Body of pancreas (tissue), 4 donors: ENCODE measurements around the gene DEFB131A.
"Not testable (repeated sequence)": the region's sequence is repeated elsewhere in the genome, so short reads cannot be mapped to it uniquely, and the experiment has no call there.

Experiments
- CTCF ChIP-seq, 7 experiments: fragments of 450-650 bp in 4 of 7; fragments of 200-600 bp in 3 of 7; sonication (generic) in 3 of 7; IDR thresholded peaks; one replicate each; pipeline ENCODE4 v1.5.1; 2016 to 2019; ENCODE audit warnings: antibody characterized with exemption in 7 of 7
- POLR2A ChIP-seq, 3 donors: fragments of 450-650 bp; IDR thresholded peaks; one replicate each; pipeline ENCODE4 v1.6.1; 2016; ENCODE audit warnings: antibody characterized with exemption in 3 of 3, mild to moderate bottlenecking in 2 of 3

GRCh38 chr4:9482871-9483270, 38.7 kb downstream of the DEFB131A start:
- not testable (repeated sequence) for TF ChIP-seq CTCF, POLR2A (IDR thresholded peaks at IDR 0.05)
